ENCODE data around the gene ANKRD13C.
A peak's percentile ranks its signal among the peaks of the same experiment; 100 is the strongest.

ANKRD13C gene

GRCh38 chr1:70293186-70293843 is 61.2 kb downstream of the ANKRD13C start:
- DNase-seq: no peak

- no peak for DNase-seq
Observed at GRCh38 chr1:70290218-70290617, 64.3 kb downstream of the ANKRD13C start.

GRCh38 chr1:70288166-70288565 is 66.4 kb downstream of the ANKRD13C start:
- DNase-seq: no peak

- DNase-seq: no peak
Observed at GRCh38 chr1:70286453-70286852, 68.1 kb downstream of the ANKRD13C start.

- no peak for DNase-seq
Observed at GRCh38 chr1:70284366-70284765, 70.2 kb downstream of the ANKRD13C start.

GRCh38 chr1:70278710-70279109 is 75.8 kb downstream of the ANKRD13C start:
- DNase-seq: no peak

- no peak for DNase-seq
Observed at GRCh38 chr1:70277875-70278274, 76.6 kb downstream of the ANKRD13C start.

- no peak for DNase-seq
Observed at GRCh38 chr1:70265946-70266345, 88.6 kb downstream of the ANKRD13C start.

GRCh38 chr1:70264839-70265238 is 89.7 kb downstream of the ANKRD13C start:
- DNase-seq: no peak

GRCh38 chr1:70256664-70257063 is 97.9 kb downstream of the ANKRD13C start:
- DNase-seq: no peak

- no peak for DNase-seq
Observed at GRCh38 chr1:70248729-70249128, 105.8 kb downstream of the ANKRD13C start.

- no peak for DNase-seq
Observed at GRCh38 chr1:70247768-70248167, 106.8 kb downstream of the ANKRD13C start.

- DNase-seq: no peak
Observed at GRCh38 chr1:70247122-70247521, 107.4 kb downstream of the ANKRD13C start.

- no peak for DNase-seq
Observed at GRCh38 chr1:70239940-70240339, 114.6 kb downstream of the ANKRD13C start.

- DNase-seq: no peak
Observed at GRCh38 chr1:70234733-70235132, 119.8 kb downstream of the ANKRD13C start.

- no peak for DNase-seq
Observed at GRCh38 chr1:70231475-70231874, 123.0 kb downstream of the ANKRD13C start.

GRCh38 chr1:70228670-70229069 is 125.9 kb downstream of the ANKRD13C start:
- DNase-seq: no peak

GRCh38 chr1:70227439-70227838 is 127.1 kb downstream of the ANKRD13C start:
- DNase-seq: no peak

- no peak for DNase-seq
Observed at GRCh38 chr1:70224954-70225353, 129.6 kb downstream of the ANKRD13C start.

- no peak for DNase-seq
Observed at GRCh38 chr1:70222716-70223235, 131.7 kb downstream of the ANKRD13C start.

- peak; percentile 99 for DNase-seq
Observed at GRCh38 chr1:70221238-70222121, 133.0 kb downstream of the ANKRD13C start, which contains the start of gene SRSF11. Gene SRSF11, plus strand, starts transcription at chr1:70221380. Its CDS starts 257 bp downstream, at chr1:70221637.

- peak; percentile 46 for DNase-seq
Observed at GRCh38 chr1:70220517-70221237, 133.8 kb downstream of the ANKRD13C start.

GRCh38 chr1:70220015-70220414 is 134.5 kb downstream of the ANKRD13C start:
- DNase-seq: no peak
